Ramos (cell line): ENCODE data around the gene CYB561D2.

Experiments
- in situ Hi-C: fragments of 300-500 bp; cut with MboI; formaldehyde crosslinking; loops from one replicate; pipeline ENCODE4 v1.14.3; 2022; ENCODE audit warnings: low sequenced_read_pairs; ENCODE audit not compliant: unreplicated experiment

The CYB561D2 gene

GRCh38 chr3:50383750-50384149 is 33.1 kb downstream of the CYB561D2 start:
- in situ Hi-C loops = no loop called here

- in situ Hi-C loops = no loop called here
These were observed 35.1 kb downstream of the CYB561D2 start for GRCh38 chr3:50385754-50386153.

DNA sequence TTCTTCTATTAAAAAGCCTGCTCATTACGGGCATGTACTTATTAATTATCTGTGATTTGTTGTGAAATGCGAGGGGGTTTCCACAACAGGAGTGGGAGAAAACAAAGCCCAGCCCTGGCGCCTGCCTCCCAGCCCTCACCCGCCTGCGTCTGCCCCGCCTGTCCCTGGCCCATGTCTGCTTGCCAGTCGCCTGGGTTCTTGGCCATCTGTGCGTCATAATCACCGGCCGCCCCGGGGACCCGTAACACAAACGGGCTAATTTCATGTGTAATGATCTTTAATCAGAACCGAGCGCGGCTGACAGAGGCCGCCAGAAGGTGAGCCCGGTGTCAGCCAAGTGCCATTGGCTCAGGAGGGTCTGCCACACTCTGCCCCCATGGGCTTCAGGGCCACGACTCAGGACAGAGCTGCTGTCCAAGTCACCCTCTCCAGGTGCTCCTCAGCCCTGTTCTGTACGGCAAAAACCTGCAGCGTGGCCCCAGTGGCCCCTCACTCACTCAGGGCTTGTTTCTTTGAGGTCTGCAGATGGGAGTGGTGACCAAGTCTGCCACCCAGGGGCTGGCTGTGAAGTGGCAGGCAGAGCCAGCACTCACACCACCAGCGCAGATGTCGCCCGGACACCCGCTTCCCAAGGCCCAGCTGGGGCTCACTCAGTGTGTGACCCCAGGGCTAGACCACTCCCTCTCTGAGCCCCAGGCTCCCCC is 37.5 kb downstream of the CYB561D2 start:
- in situ Hi-C loops = no loop called here

- in situ Hi-C loops = no loop called here
These were observed 38.2 kb downstream of the CYB561D2 start for GRCh38 chr3:50388720-50389413.

GRCh38 chr3:50389414-50389767 is 38.7 kb downstream of the CYB561D2 start:
- in situ Hi-C loops = no loop called here

DNA sequence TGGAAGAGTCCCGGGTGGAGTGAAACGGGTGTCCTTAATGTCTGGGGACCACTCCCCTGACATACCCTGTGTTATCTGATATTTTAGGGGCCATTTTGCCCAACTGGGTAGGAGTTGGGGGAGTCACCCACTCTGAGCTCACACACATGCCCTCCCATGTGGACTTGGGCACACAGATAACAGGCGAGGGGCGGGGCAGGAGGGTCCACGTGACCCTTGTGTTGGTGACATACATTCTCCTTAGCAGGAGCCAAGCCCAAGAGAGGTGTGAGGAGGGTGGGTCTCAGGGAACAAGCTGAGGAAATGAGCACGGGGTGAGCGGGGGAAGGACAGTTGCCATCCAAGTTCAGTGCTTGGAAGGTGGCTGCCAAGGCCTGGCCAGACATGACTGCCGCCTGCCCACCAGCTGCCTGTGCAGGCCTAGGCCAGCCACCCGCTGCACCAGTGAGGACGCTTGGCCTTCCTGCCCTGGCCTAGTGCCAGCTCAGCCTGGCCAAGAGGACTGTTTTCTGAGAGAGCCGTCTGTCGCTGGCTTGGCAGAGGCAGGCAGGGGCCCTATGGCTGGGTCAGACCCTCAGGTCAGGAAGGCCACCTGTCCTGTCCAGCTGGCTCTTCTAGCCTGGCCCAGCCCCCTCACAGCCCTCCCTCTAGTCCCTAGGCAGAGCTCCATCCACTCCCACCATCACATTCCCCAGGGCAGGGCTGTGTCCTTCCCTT is 40.0 kb downstream of the CYB561D2 start:
- in situ Hi-C loops = no loop called here

DNA sequence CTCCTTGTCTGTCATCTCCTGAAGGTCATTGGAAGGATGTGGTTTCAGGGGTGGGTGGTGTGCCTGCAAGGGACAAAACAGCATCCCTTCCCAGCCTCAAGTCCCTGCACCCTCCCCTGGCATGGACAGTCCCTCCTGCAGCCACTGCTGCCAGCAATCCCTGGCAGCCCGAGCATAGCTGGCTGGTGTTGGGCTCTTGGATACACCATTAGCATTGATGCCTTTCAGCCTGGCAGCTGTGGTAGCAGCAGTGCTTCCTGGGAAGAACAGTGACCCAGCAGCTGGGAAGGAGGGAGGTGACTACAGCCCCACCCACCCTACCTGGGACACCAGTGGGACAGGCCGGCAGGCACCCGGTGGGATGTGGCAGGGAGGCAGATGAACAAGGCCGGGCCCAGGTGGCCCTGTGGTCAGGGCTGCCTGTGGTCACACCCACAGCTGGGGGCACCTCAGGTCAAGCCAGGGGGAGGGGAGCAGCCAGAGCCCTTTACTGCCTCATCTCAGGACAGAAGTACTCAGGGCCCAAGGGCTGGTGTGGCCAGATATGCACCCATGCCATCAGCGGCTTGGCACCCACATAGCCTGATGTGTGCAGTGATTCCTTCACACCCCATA is 41.5 kb downstream of the CYB561D2 start:
- in situ Hi-C loops = no loop called here

DNA sequence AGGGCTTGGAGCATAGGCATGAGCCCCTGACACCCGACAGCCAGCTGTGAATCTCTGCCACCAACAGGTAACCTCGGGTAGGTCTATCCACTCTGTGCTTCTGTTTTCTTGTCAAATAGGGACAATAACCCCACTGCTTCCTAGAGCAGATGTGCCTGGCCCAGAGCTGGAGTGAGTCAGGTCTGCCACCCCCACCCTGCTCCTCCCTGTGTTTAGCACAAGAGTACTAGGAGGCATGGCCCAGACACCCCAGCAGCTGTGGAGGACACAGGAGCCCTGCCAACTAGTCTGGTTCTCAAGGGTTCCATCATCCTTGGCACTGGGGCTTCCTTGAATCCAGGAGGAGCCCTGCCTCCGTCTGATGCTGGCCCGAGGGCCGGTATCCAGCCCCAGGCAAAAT is 42.4 kb downstream of the CYB561D2 start:
- in situ Hi-C loops = no loop called here

- in situ Hi-C loops = no loop called here
These were observed 44.6 kb downstream of the CYB561D2 start for GRCh38 chr3:50395070-50395860.

DNA sequence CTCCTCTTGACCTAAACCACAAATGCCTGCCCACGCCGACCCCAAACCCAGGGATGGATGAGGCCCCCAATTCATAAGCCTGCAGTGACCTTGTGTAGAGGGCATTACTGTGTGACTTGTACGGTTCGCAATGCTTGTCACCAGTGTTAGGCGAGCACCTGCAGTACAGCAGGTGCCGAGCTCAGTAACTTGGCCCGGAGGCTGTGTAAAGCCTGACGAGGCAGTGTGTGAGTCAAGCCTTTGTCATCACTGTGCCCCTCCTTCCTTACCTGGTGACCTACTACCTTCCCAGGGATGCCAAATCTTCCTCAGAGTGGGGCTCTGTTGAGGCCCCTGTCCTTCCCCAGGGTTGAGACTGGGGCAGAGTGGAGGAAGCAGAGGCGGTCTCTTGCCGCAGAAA is 45.8 kb downstream of the CYB561D2 start:
- in situ Hi-C loops = no loop called here

DNA sequence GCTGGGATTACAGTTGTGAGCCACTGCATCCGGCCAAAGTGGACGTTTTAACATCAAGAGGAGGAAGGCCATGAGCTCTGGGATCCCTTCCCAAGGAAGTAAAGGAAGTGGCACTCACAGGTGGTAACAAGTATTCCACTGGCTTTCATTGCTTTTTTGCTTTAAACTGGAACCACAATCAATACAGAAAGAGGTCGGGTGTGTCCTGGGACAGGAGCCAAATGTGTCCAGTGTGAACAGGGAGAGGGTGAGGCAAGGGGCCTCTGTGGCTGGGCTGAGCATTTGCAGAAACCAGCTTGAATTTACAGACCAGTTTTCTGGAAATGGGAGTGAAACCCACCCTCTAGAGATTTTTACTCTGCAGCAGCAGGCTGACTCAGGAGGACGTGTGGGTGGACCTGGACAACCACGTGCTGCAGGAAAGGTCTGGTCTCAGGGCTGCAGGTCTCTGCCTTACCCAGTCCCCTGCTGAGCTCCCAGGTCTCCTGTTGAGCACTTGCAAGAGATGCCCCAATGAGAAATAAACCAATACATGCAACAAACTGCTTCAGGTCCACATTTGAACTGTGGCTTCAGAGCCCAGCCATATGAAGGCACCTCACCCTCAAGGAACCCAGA is 51.4 kb downstream of the CYB561D2 start:
- in situ Hi-C loops = no loop called here
